Measurements from ENCODE around the gene RNF223. TPM values are rescaled to one million over a fixed set of nuclear protein-coding genes. Genes with fewer than 3 reads are reported as not detected.

Gene RNF223
- total RNA-seq, 1 donor from 2014 or later, result not detected

GRCh38 chr1:1052003-1052840, 21.9 kb downstream of the RNF223 start:
- Mint-ChIP-seq H3K36me3 (ENCODE audit: low read depth) (peaks cover 11% of the 10 kb centered on the region), H3K4me3 (peak overlapping the region; percentile 2), H3K4me1 (peaks cover 21% of the 10 kb centered on the region), H3K9me3 (peaks cover 3% of the 10 kb centered on the region), H3K27me3 (ENCODE audit: low read depth) (no peaks in the 10 kb centered on the region), H3K27ac (ENCODE audit: unreplicated experiment) (no peak overlapping the region)
- no peak for DNase-seq (ENCODE audit: low read depth, low spot score)
- TF ChIP-seq CTCF (conservative IDR thresholded peaks at IDR 0.05), result no peak

GRCh38 chr1:1051127-1051810, 22.8 kb downstream of the RNF223 start:
- H3K27me3 Mint-ChIP-seq (ENCODE audit: low read depth), result no peaks in the 10 kb centered on the region
- H3K27ac Mint-ChIP-seq (ENCODE audit: unreplicated experiment), result no peak overlapping the region
- TF ChIP-seq CTCF (conservative IDR thresholded peaks at IDR 0.05), result no peak
- H3K4me3 Mint-ChIP-seq, result no peak overlapping the region
- H3K36me3 Mint-ChIP-seq (ENCODE audit: low read depth), result peaks cover 11% of the 10 kb centered on the region
- DNase-seq (ENCODE audit: low read depth, low spot score), result no peak
- H3K4me1 Mint-ChIP-seq, result peaks cover 21% of the 10 kb centered on the region
- peaks cover 3% of the 10 kb centered on the region for H3K9me3 Mint-ChIP-seq

GRCh38 chr1:1050577-1051052, 23.5 kb downstream of the RNF223 start:
- H3K27ac Mint-ChIP-seq (ENCODE audit: unreplicated experiment), result no peak overlapping the region
- peaks cover 3% of the 10 kb centered on the region for H3K9me3 Mint-ChIP-seq
- DNase-seq (ENCODE audit: low read depth, low spot score), result no peak
- no peak overlapping the region for H3K4me3 Mint-ChIP-seq
- no peaks in the 10 kb centered on the region for H3K27me3 Mint-ChIP-seq (ENCODE audit: low read depth)
- peaks cover 11% of the 10 kb centered on the region for H3K36me3 Mint-ChIP-seq (ENCODE audit: low read depth)
- TF ChIP-seq CTCF (conservative IDR thresholded peaks at IDR 0.05), result no peak
- peaks cover 16% of the 10 kb centered on the region for H3K4me1 Mint-ChIP-seq

DNA sequence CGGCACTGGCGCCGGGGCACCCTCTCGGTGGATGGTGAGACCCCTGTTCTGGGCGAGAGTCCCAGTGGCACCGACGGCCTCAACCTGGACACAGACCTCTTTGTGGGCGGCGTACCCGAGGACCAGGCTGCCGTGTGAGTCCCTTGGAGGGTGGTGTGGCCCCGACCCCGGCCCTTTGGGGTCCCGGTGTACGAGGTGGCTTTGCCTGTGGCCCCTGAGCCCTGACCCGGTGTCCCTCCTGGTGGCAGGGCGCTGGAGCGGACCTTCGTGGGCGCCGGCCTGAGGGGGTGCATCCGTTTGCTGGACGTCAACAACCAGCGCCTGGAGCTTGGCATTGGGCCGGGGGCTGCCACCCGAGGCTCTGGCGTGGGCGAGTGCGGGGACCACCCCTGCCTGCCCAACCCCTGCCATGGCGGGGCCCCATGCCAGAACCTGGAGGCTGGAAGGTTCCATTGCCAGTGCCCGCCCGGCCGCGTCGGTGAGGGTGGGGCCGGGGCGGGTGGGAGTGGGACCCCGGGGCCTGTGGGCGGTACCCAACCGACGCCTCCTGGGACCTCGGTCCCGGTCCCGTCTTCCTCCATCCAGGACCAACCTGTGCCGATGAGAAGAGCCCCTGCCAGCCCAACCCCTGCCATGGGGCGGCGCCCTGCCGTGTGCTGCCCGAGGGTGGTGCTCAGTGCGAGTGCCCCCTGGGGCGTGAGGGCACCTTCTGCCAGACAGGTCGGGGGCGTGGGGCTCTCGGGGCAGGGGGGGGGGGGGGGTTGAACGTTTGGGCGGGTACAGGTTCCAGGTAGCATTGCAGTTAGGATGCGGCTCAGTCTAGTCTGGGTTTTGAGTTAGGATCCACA, 24.6 kb downstream of the RNF223 start:
- DNase-seq (ENCODE audit: low read depth, low spot score), result no peak
- no peak for TF ChIP-seq CTCF (conservative IDR thresholded peaks at IDR 0.05)
- peaks cover 14% of the 10 kb centered on the region for H3K36me3 Mint-ChIP-seq (ENCODE audit: low read depth)
- peaks cover 8% of the 10 kb centered on the region for H3K4me1 Mint-ChIP-seq
- peaks cover 2% of the 10 kb centered on the region for H3K27me3 Mint-ChIP-seq (ENCODE audit: low read depth)
- no peak overlapping the region for H3K4me3 Mint-ChIP-seq
- no peak overlapping the region for H3K27ac Mint-ChIP-seq (ENCODE audit: unreplicated experiment)
- peaks cover 3% of the 10 kb centered on the region for H3K9me3 Mint-ChIP-seq

DNA sequence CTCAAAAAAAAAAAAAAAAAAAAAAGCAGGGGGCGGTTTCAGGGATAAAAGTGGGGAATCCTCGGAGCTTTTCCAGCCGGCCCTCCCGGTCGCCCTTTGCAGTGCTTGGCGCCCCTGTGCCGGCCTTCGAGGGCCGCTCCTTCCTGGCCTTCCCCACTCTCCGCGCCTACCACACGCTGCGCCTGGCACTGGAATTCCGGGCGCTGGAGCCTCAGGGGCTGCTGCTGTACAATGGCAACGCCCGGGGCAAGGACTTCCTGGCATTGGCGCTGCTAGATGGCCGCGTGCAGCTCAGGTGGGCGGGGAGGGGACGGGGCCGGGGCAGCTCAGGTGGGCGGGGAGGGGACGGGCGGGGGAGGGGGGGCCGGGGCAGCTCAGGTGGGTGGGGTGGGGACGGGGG, 25.3 kb downstream of the RNF223 start:
- peaks cover 8% of the 10 kb centered on the region for H3K4me1 Mint-ChIP-seq
- H3K4me3 Mint-ChIP-seq, result no peak overlapping the region
- H3K27ac Mint-ChIP-seq (ENCODE audit: unreplicated experiment), result no peak overlapping the region
- peaks cover 2% of the 10 kb centered on the region for H3K27me3 Mint-ChIP-seq (ENCODE audit: low read depth)
- no peak for DNase-seq (ENCODE audit: low read depth, low spot score)
- TF ChIP-seq CTCF (conservative IDR thresholded peaks at IDR 0.05), result no peak
- H3K36me3 Mint-ChIP-seq (ENCODE audit: low read depth), result peaks cover 14% of the 10 kb centered on the region
- peaks cover 3% of the 10 kb centered on the region for H3K9me3 Mint-ChIP-seq

Data from neural crest cell (in vitro differentiated cells).